H9 (cell line): Measurements from ENCODE around the gene CHD9. TPM values are rescaled to one million over a fixed set of nuclear protein-coding genes. Genes with fewer than 3 reads are reported as not detected.

Experiments
- DNase-seq: peaks from one replicate; pipeline ENCODE4 v3.0.0-alpha.2; 2017
- H2AFZ ChIP-seq: one replicate; pipeline ENCODE4 v1.6.1; 2013; ENCODE audit warnings: mild to moderate bottlenecking, low read length, control low read depth, moderate library complexity
- H2AK5ac ChIP-seq: 2 replicates; pipeline ENCODE4 v1.6.1; 2013; ENCODE audit warnings: low read length, control low read depth, mixed read lengths; ENCODE audit not compliant: insufficient read length
- H2BK120ac ChIP-seq: one replicate; pipeline ENCODE4 v1.6.1; 2013; ENCODE audit warnings: low read depth, mild to moderate bottlenecking, low read length, control low read depth, inconsistent platforms; ENCODE audit not compliant: poor library complexity, severe bottlenecking
- H2BK12ac ChIP-seq: 2 replicates; pipeline ENCODE4 v1.6.1; 2013; ENCODE audit warnings: low read length, control low read depth, mixed read lengths, low read depth; ENCODE audit not compliant: insufficient read length
- H2BK15ac ChIP-seq: 2 replicates; pipeline ENCODE4 v1.6.1; 2013; ENCODE audit warnings: low read depth, low read length, control low read depth
- H2BK20ac ChIP-seq: one replicate; pipeline ENCODE4 v1.6.1; 2013; ENCODE audit warnings: low read depth, mild to moderate bottlenecking, low read length, control low read depth, inconsistent platforms; ENCODE audit not compliant: poor library complexity, severe bottlenecking
- H2BK5ac ChIP-seq: 2 replicates; pipeline ENCODE4 v1.6.1; 2013; ENCODE audit warnings: low read length, control low read depth, mixed read lengths; ENCODE audit not compliant: insufficient read length
- H3K14ac ChIP-seq: 2 replicates; pipeline ENCODE4 v1.6.1; 2013; ENCODE audit warnings: low read length, control low read depth; ENCODE audit not compliant: insufficient read depth
- H3K18ac ChIP-seq: 2 replicates; pipeline ENCODE4 v1.6.1; 2013; ENCODE audit warnings: low read depth, mild to moderate bottlenecking, mixed read lengths, low read length, control low read depth; ENCODE audit not compliant: insufficient read length
- H3K23ac ChIP-seq: 2 replicates; pipeline ENCODE4 v1.6.1; 2013; ENCODE audit warnings: low read length, control low read depth, mixed read lengths, low read depth; ENCODE audit not compliant: insufficient read length
- H3K23me2 ChIP-seq: 2 replicates; pipeline ENCODE4 v1.6.1; 2013; ENCODE audit warnings: low read depth, mild to moderate bottlenecking, mixed read lengths, low read length, control low read depth; ENCODE audit not compliant: insufficient read length, poor library complexity, severe bottlenecking
- H3K27ac ChIP-seq: 2 replicates; pipeline ENCODE4 v1.5.1; 2013; ENCODE audit warnings: low read length, control low read depth, mixed read lengths, low read depth; ENCODE audit not compliant: insufficient read length
- H3K27me3 ChIP-seq: 2 replicates; pipeline ENCODE4 v1.6.1; 2013; ENCODE audit warnings: low read length, control low read depth, inconsistent platforms; ENCODE audit not compliant: insufficient read depth
- H3K4ac ChIP-seq: 2 replicates; pipeline ENCODE4 v1.6.1; 2013; ENCODE audit warnings: low read depth, mild to moderate bottlenecking, control low read depth, inconsistent platforms, low read length, moderate library complexity
- H3K4me1 ChIP-seq: 2 replicates; pipeline ENCODE4 v1.6.1; 2013; ENCODE audit warnings: low read length, control low read depth, inconsistent platforms; ENCODE audit not compliant: insufficient read depth
- H3K4me2 ChIP-seq: 2 replicates; pipeline ENCODE4 v1.6.1; 2013; ENCODE audit warnings: low read length, control low read depth, mixed read lengths; ENCODE audit not compliant: insufficient read length, insufficient read depth
- H3K56ac ChIP-seq: 2 replicates; pipeline ENCODE4 v1.6.1; 2013; ENCODE audit warnings: low read depth, mild to moderate bottlenecking, mixed read lengths, low read length, control low read depth; ENCODE audit not compliant: insufficient read length
- H3K79me1 ChIP-seq: 2 replicates; pipeline ENCODE4 v1.6.1; 2013; ENCODE audit warnings: low read depth, mild to moderate bottlenecking, moderate library complexity, low read length, control low read depth, inconsistent platforms; ENCODE audit not compliant: insufficient read depth, poor library complexity, severe bottlenecking
- H3K79me2 ChIP-seq: 2 replicates; pipeline ENCODE4 v1.6.1; 2013; ENCODE audit warnings: low read length, control low read depth, inconsistent platforms; ENCODE audit not compliant: insufficient read depth
- H3K9ac ChIP-seq: 2 replicates; pipeline ENCODE4 v1.6.1; 2013; ENCODE audit warnings: low read length, control low read depth, mixed read lengths; ENCODE audit not compliant: insufficient read length; ENCODE audit errors: extremely low read depth
- H3K9me3 ChIP-seq: one replicate; pipeline ENCODE4 v1.6.1; 2013; ENCODE audit warnings: low read depth, low read length, inconsistent platforms; ENCODE audit not compliant: control insufficient read depth
- H3T11ph ChIP-seq: one replicate; pipeline ENCODE4 v1.6.1; 2013; ENCODE audit warnings: mild to moderate bottlenecking, low read length, control low read depth, inconsistent platforms
- H4K20me1 ChIP-seq: one replicate; pipeline ENCODE4 v1.6.1; 2013; ENCODE audit not compliant: control insufficient read depth, insufficient read length, insufficient read depth
- H4K5ac ChIP-seq: 2 replicates; pipeline ENCODE4 v1.6.1; 2013; ENCODE audit warnings: low read depth, mild to moderate bottlenecking, mixed read lengths, low read length, control low read depth; ENCODE audit not compliant: insufficient read length
- H4K8ac ChIP-seq: replicated peaks from 2 replicates; pipeline ENCODE4 v1.6.1; 2013; ENCODE audit warnings: low read length, control low read depth, mixed read lengths, low read depth; ENCODE audit not compliant: insufficient read length
- H4K91ac ChIP-seq: 2 replicates; pipeline ENCODE4 v1.6.1; 2013; ENCODE audit warnings: low read depth, mild to moderate bottlenecking, moderate library complexity, mixed read lengths, low read length, control low read depth; ENCODE audit not compliant: insufficient read length
- H3K27ac Mint-ChIP-seq, 3 experiments: 2 replicates in 2 of 3; 3 replicates in 1 of 3; pipeline ENCODE4 v1.8.0; 2020 to 2021; ENCODE audit warnings: mixed read lengths in 3 of 3, mild to moderate bottlenecking in 1 of 3, moderate library complexity in 1 of 3
- H3K27me3 Mint-ChIP-seq: 2 replicates; pipeline ENCODE4 v1.8.0; 2021; ENCODE audit warnings: low read depth, mild to moderate bottlenecking, moderate library complexity, mixed read lengths
- H3K36me3 Mint-ChIP-seq, 3 experiments: 2 replicates in 2 of 3; 3 replicates in 1 of 3; pipeline ENCODE4 v1.8.0; 2020 to 2021; ENCODE audit warnings: low read depth in 3 of 3, mixed read lengths in 3 of 3; ENCODE audit not compliant: insufficient read depth in 1 of 3
- H3K4me1 Mint-ChIP-seq, 2 experiments: 2 replicates each; pipeline ENCODE4 v1.8.0; 2020; ENCODE audit warnings: mixed read lengths in 2 of 2
- H3K4me3 Mint-ChIP-seq, 2 experiments: 2 replicates in 1 of 2; 3 replicates in 1 of 2; pipeline ENCODE4 v1.8.0; 2020 to 2021; ENCODE audit warnings: mild to moderate bottlenecking in 2 of 2, mixed read lengths in 2 of 2, moderate library complexity in 1 of 2
- H3K9me3 Mint-ChIP-seq, 2 experiments: 2 replicates in 1 of 2; 3 replicates in 1 of 2; pipeline ENCODE4 v1.8.0; 2020; ENCODE audit warnings: mild to moderate bottlenecking in 2 of 2, mixed read lengths in 2 of 2, moderate library complexity in 1 of 2
- WGBS: extraction: QIAGEN DNeasy Blood & Tissue Kit; methylation state at CpG from one replicate; pipeline ENCODE4 v1.1.7; 2013; ENCODE audit warnings: missing lambda C conversion rate, low lambda C conversion rate, mixed read lengths; ENCODE audit not compliant: insufficient read length; ENCODE audit errors: extremely low coverage; 5-methylcytosine and 5-hydroxymethylcytosine counted together
- total RNA-seq: library from RNA; stranded (reverse); gene quantifications from 2 replicates; pipeline ENCODE4 v1.2.1, GENCODE V29; 2021
- TF ChIP-seq, protein P1 (sequence below): fragments of 200-600 bp; sonication (generic); conservative IDR thresholded peaks from 3 replicates; pipeline ENCODE4 v1.8.0; 2021; ENCODE audit warnings: antibody characterized with exemption, mild to moderate bottlenecking

CHD9 gene
- total RNA-seq, 1 experiment from 2014 or later = 46.2 TPM

DNA sequence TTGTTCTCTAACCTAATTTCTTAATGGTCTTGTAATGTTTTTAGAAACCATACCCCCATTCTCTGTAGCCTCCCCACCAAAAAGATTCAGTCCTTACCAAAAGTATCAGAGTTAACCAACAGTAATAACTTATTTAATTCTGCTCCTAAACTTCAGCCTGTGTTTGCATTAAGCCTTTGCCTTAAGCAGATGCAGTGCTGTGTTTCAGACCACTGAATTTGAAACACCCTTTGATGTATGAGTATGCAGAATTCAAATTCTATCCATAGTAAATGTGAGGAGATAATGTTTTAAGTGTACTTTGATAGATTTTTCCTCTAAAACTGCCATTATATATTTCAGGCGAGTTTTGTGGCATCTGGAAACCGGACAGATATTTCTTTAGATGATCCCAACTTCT lies 207.9 kb downstream of the CHD9 start:
- H3T11ph ChIP-seq = no peak overlapping the region
- DNase-seq = no peak
- H3K9me3 Mint-ChIP-seq = peaks cover 3 to 4% of the 10 kb centered on the region in 2 experiments; a peak in 2 of 5 replicates
- H3K4me2 ChIP-seq = no peak overlapping the region
- H2AK5ac ChIP-seq = no peak overlapping the region
- no peak overlapping the region for H3K56ac ChIP-seq
- H2BK5ac ChIP-seq = no peak overlapping the region
- TF ChIP-seq, protein P1, sequence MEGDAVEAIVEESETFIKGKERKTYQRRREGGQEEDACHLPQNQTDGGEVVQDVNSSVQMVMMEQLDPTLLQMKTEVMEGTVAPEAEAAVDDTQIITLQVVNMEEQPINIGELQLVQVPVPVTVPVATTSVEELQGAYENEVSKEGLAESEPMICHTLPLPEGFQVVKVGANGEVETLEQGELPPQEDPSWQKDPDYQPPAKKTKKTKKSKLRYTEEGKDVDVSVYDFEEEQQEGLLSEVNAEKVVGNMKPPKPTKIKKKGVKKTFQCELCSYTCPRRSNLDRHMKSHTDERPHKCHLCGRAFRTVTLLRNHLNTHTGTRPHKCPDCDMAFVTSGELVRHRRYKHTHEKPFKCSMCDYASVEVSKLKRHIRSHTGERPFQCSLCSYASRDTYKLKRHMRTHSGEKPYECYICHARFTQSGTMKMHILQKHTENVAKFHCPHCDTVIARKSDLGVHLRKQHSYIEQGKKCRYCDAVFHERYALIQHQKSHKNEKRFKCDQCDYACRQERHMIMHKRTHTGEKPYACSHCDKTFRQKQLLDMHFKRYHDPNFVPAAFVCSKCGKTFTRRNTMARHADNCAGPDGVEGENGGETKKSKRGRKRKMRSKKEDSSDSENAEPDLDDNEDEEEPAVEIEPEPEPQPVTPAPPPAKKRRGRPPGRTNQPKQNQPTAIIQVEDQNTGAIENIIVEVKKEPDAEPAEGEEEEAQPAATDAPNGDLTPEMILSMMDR = no peak
- no peaks in the 10 kb centered on the region for H3K79me2 ChIP-seq
- H2BK15ac ChIP-seq = no peak overlapping the region
- H4K5ac ChIP-seq = no peak overlapping the region
- no peak overlapping the region for H3K4ac ChIP-seq
- no peak overlapping the region for H3K23ac ChIP-seq
- no peak overlapping the region for H2AFZ ChIP-seq
- H4K91ac ChIP-seq = no peak overlapping the region
- WGBS = no CpG with 5 or more reads among the region's 2 CpGs
- no peaks in the 10 kb centered on the region for H3K27me3 Mint-ChIP-seq
- no peaks in the 10 kb centered on the region for H3K23me2 ChIP-seq
- H3K14ac ChIP-seq = no peak overlapping the region
- H4K20me1 ChIP-seq = no peaks in the 10 kb centered on the region
- H3K18ac ChIP-seq = no peak overlapping the region
- H3K36me3 Mint-ChIP-seq = peaks cover 28 to 72% (median 61%) of the 10 kb centered on the region in 3 experiments
- no peaks in the 10 kb centered on the region for H3K4me1 ChIP-seq
- no peak overlapping the region for H3K27ac ChIP-seq
- H3K9me3 ChIP-seq = no peaks in the 10 kb centered on the region
- H3K4me1 Mint-ChIP-seq = no peaks in the 10 kb centered on the region
- H3K27ac Mint-ChIP-seq = no peak overlapping the region
- H2BK12ac ChIP-seq = no peak overlapping the region
- H3K4me3 Mint-ChIP-seq = no peak overlapping the region
- no peak overlapping the region for H3K9ac ChIP-seq
- H3K27me3 ChIP-seq = no peaks in the 10 kb centered on the region
- H2BK20ac ChIP-seq = no peak overlapping the region
- H4K8ac ChIP-seq = no peak overlapping the region
- H2BK120ac ChIP-seq = no peak overlapping the region
- no peaks in the 10 kb centered on the region for H3K79me1 ChIP-seq
